ENCODE measurements around the gene STK25.

DNA sequence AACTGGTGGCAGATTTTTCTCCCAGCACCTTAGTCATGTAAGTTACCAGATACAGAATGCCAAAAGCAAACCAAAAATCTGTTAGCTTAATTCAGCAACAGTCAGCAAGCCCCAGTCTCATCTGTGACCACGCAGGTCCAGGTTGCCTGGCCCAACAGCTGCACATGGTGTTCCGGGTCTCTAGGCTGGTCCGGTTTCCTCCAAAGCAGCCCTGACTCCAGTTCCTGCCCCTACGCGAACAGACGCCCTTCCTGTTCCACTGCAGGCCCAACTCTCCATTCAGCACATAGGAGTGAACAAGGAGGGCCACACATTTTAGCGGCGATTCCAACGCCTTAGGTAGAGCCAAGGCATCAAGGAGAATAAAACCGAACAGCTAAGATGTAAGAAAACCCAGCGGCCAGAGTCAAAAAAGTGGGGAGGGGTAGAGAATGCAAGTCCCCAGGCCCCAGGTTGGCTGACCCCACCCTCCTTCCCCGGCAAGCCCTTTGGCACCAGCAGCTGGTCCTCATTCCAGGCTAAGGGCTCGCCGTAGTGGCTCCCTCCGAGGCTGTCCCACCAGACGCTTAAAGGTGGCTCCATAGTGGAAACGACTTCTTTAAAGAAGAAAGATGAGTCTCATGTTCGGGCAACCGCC, 1.5 kb downstream of the STK25 start:
- TF ChIP-seq EZH2phosphoT487 (IDR thresholded peaks at IDR 0.05; ENCODE audit: low read length), result no peak
- TF ChIP-seq, protein P1, sequence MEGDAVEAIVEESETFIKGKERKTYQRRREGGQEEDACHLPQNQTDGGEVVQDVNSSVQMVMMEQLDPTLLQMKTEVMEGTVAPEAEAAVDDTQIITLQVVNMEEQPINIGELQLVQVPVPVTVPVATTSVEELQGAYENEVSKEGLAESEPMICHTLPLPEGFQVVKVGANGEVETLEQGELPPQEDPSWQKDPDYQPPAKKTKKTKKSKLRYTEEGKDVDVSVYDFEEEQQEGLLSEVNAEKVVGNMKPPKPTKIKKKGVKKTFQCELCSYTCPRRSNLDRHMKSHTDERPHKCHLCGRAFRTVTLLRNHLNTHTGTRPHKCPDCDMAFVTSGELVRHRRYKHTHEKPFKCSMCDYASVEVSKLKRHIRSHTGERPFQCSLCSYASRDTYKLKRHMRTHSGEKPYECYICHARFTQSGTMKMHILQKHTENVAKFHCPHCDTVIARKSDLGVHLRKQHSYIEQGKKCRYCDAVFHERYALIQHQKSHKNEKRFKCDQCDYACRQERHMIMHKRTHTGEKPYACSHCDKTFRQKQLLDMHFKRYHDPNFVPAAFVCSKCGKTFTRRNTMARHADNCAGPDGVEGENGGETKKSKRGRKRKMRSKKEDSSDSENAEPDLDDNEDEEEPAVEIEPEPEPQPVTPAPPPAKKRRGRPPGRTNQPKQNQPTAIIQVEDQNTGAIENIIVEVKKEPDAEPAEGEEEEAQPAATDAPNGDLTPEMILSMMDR (IDR thresholded peaks at IDR 0.05; ENCODE audit: low read length), result no peak
